ENCODE measurements around the gene C20orf202.

- TF ChIP-seq POLR2A (IDR thresholded peaks at IDR 0.05; ENCODE audit: low read depth) (no peak), EP300 (IDR thresholded peaks at IDR 0.05) (no peak), CTCF (IDR thresholded peaks at IDR 0.05) (no peak), POLR2AphosphoS5 (IDR thresholded peaks at IDR 0.05) (no peak)
Measured at GRCh38 chr20:1188347-1188746, 14.9 kb upstream of the C20orf202 start.

Measured in esophagus muscularis mucosa (tissue), 4 donors.